HT-29 (cell line): Measurements from ENCODE around the gene PHF2. TPM values are rescaled to one million over a fixed set of nuclear protein-coding genes. Genes with fewer than 3 reads are reported as not detected.

Experiments
- DNase-seq: peaks from one replicate; pipeline ENCODE4 v3.0.0-alpha.2; 2015; ENCODE audit warnings: low spot score
- total RNA-seq: library from RNA; depleted of rRNA; stranded (reverse); fragments of >200 nt; shearing (Covaris generic); gene quantifications from 2 replicates; pipeline ENCODE4 v1.2.3, GENCODE V29; 2014

PHF2 gene
- total RNA-seq, 1 experiment from 2014 or later: 14.2 TPM

- no peak for DNase-seq
Measured at GRCh38 chr9:93568169-93568568, 8.2 kb upstream of the PHF2 start.

DNA sequence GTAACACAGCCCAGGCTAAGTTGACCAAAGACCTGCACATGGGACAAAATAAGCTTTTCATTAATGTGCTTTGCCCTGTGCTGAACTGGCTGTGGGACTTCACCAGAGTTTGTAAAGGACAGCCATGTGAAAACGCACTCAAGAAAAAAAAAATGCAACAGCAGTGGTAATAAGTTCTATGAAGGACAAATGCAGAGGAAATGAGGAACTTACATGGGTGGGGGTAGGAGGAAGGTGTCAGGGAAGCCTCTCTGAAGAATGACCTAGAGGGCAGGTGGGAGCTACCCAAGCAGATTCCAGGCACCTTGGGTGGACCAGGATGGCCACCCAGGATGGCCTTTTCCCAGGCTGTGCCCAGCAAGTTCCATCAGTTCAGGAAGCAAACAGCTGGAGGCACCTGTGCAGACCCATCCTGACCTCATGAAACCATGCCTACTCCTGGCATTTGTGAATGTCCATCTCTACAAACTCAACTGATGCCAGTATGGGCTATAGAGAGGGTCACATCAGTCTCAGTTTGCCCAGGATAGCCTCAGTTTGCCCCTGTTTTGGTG, 6.7 kb upstream of the PHF2 start:
- DNase-seq: no peak

GRCh38 chr9:93572221-93572620, 4.2 kb upstream of the PHF2 start:
- no peak for DNase-seq

- DNase-seq: no peak
Measured at GRCh38 chr9:93572636-93573515, 3.5 kb upstream of the PHF2 start.

DNA sequence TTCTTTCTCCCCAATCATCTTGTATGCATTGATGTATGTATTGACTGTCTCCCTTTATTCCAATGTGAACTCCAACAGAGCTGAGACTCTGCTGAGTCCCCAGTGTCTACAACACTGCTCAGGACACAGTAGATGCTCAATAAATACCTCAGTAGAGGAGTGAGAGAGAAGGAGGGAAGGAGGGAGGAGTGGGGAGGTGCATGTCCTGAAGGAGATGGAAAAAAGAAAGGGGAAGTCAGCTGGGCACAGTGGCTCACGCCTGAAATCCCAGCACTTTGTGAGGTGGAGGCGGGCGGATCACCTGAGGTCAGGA, 2.9 kb upstream of the PHF2 start:
- DNase-seq: no peak

DNA sequence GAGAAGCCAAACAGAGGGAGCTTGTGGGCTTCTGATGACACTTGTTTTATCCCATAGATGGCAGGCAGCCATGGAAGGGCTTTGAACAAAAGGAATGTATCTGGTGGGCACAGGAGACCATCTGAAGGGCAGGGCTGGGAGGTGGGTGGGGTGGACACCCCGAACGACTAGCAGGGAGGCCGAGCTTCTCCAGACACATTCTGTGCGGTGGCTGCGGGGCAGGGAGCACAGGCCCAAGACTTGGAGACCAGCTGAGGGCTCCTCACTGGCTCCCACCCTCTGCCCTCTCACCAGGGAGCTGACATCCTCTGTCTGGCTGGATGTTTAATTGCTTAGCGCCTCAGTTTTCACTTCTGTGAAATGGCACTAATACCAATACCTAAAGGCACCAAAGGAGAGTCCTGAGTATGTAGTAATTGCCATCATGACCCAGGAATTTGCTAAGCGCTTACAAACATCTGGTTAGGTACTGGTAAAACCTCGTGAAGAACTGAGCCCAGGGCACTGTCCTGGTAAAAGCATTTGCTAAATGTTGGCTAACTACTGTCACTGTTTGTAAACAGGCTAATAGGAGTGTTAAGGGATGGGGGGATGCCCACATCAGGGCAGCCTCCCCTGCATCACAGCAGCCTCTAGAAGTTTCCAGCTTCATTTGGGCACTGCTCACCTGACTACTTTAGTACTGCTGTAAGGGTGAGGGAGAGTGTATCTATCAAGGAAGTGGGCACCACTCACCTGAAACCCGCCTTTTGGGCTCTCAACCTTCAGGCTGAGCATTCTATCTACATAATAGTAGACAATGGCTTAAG, 2.1 kb upstream of the PHF2 start:
- no peak for DNase-seq

DNA sequence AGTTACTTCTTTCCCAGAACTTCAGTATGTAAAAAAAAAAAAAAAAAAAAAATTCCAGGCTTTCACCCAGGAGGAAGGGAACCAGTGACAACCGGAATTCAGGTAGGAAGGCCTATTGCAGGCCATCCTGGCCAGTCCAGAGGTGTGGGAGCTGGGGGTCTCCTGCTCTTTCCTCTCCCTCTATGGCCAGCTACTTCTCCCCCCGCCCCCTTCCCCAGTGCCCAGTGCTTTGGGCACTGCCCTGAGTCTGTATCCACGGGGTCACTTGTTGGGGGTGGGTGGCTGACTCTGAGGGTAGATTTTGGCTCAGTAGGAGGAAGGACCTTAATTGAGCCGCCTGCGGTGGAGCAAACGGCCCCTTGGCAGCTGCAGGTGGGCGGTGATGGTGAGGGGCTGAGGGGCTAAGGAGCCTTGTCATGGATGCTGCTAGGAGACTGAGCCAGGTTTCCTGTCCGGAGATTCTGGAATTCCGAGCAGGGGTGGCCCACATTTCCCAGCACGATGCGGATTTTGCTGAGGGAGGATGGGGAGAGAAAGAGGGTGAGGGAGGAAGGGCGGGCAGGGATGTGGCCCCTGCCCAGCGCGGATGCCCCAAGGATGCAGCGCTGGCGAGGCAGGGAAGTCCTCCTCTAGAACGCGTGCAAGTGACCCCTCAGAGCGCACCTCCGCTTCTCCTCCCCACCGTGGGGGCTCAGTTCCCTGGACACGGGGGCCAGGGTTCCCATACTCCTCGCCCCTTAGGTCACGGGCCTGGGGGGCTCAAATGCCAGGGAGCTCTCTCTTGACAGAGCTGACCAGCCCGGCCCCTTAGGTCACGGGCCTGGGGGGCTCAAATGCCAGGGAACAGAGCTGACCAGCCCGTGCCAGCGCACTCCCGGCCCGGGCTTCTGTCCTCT, 1.2 kb upstream of the PHF2 start:
- DNase-seq: no peak

- peak; percentile 41 for DNase-seq
Measured at GRCh38 chr9:93575796-93576257, 557 bp upstream of the PHF2 start.

- DNase-seq: peak; percentile 45
Measured at GRCh38 chr9:93577078-93577974, 942 bp downstream of the PHF2 start.

DNA sequence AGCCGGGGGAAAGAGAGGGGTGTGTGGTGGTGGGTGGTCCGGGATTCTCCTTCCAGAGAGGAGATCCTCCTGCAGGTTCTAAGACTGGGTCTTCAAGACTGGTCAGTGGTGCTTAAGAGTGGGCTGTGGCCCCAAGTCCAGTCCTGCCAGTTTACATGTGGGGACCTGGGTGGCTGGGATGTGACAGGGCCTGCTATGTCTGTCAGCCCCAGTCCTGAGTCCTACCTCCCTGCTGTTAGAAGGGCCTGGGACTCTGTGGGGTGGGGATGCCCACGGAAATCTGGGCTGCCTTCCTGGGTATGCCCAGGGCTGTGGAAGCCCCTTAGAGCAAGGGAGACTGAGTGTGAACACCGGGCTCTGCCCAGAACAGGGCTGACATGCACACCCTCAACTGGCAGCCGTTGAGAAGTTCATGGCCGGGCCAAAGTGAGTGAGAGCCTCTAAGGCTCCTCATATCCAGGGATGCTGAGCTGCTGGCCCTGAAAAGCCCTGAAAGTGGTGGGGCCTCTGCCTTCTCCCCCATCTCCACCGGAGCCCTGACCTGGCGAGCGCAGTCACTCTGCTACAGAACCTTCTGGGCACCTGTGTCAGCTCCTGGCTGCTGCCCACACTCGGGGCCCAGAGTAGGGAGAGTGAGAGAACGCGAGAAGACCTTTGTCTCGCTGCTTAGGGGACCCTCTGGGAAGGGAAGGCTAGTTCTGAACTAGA, 1.7 kb downstream of the PHF2 start:
- DNase-seq: no peak

DNA sequence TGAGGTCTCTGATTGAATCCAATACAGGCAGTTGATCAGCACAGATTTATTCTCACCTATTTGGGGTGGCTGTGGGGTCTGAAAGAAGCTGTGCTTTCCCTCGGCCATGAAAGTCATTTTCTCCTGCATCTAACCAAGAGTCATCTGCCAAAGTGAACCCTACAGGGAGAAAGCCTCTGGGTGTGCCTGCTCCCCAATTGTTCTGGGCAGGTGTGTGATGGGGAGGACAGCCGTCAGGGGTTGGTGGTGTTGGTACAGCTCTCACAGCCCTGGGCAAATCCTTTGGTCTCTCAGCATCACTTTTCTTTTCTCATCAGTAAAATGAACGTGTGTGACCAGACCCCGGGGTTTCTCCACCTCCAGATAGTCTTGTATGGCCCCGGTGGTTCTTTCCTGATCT, 2.5 kb downstream of the PHF2 start:
- DNase-seq: no peak

- DNase-seq: no peak
Measured at GRCh38 chr9:93579711-93580516, 3.5 kb downstream of the PHF2 start.

GRCh38 chr9:93580654-93581380, 4.4 kb downstream of the PHF2 start:
- DNase-seq: no peak

DNA sequence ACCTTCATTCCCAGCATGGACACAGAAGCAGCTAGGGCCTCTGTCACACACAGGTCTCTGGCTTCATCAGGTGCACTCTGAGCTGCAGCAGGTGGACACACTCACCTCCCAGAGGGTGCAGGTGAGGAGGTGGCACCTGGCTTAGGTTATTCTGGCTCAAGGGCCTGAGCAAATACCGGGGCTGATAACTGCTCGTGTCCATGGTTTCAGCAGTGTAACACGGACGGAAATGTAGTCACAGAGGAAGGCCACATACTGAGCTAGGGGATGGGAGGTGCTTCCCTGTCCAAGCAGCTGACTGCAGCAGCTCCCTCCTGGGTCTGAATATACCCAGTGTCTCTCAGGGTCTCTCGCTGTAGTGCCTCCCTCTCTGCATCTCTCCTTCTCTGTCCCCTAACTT, 5.7 kb downstream of the PHF2 start:
- DNase-seq: no peak

DNA sequence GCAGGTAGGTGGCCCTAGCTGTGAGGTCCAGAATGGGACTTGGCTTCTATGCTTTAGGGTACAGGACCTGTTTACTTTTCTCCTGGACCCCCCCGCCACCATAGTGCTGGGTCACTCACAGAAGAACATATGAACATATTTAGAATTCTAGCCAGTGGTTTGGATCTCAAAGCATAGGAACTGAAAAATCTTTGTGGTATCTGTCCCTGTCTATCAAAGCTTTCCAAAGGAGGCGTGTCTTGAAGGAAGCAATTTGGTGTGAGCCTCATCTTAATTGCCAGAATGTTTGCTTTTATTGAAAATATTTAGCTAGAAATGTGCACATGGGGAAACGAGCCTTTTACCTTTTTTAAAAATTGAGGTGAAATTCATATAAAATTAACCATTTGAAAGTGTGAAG, 6.2 kb downstream of the PHF2 start:
- no peak for DNase-seq

DNA sequence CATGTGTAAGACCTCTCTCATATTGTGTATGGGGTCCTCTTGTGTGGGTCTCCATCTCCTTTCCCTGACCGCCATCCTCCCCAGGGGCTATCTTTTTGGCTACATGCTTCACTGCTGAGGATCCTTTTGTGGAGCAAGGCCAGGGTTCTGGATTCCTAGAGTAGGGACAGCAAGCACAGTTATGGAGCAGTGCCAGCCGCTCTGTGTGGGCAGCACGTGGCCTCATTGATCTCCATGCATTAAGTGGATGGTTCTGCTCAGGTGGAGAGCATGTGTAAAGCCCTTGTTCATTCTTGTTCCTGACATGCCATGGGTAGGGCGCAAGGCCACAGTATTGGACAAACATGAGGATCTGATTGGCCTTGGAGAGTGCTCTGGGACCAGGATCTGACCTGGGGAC, 8.9 kb downstream of the PHF2 start:
- no peak for DNase-seq

- no peak for DNase-seq
Measured at GRCh38 chr9:93585695-93586094, 9.3 kb downstream of the PHF2 start.
